ENCODE results near the gene ICOSLG.
"Not testable (repeated sequence)": the region's sequence is repeated elsewhere in the genome, so short reads cannot be mapped to it uniquely, and the experiment has no call there.

ICOSLG gene

GRCh38 chr21:44181506-44181905 lies 59.2 kb downstream of the ICOSLG start:
- not testable (repeated sequence) for DNase-seq (ENCODE audit: low read depth)

- not testable (repeated sequence) for DNase-seq (ENCODE audit: low read depth)
These were observed 64.6 kb downstream of the ICOSLG start for GRCh38 chr21:44176127-44176526.

- DNase-seq (ENCODE audit: low read depth): not testable (repeated sequence)
These were observed 65.6 kb downstream of the ICOSLG start for GRCh38 chr21:44175189-44175588.

Data from activated T-cell treated with anti-CD3 and anti-CD28 coated beads for 1 hour (primary cell).